GM18870 (cell line): Measurements from ENCODE around the gene PTTG1IP2.
"Not testable (repeated sequence)": the region's sequence is repeated elsewhere in the genome, so short reads cannot be mapped to it uniquely, and the experiment has no call there.

ENCODE experiments used
- ATAC-seq: cut with Tn5 transposase; IDR thresholded peaks from one replicate; pipeline ENCODE4 v1.9.1; 2021; ENCODE audit warnings: moderate library complexity; ENCODE audit not compliant: unreplicated experiment

Gene PTTG1IP2

DNA sequence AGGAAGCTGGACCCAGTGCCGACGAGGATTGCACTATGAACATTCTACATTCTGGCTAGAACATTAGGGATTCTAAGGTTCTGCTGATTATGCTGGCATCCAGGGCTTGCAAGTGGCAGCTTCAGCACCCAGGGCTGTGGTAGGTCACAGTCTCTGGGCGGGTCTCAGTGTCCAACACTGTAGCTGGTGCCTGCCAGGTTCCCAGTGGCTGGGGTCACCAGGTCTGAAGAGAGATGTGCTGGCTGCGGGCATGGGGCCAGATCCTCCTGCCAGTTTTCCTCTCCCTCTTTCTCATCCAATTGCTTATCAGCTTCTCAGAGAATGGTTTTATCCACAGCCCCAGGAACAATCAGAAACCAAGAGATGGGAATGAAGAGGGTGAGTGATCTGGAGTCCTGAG is at the start of gene PTTG1IP2:
Gene PTTG1IP2 (plus strand): TSS at position 86 of the 400 bp plus-strand sequence. CDS start 148 bp downstream, at position 234.
- no peak for ATAC-seq

DNA sequence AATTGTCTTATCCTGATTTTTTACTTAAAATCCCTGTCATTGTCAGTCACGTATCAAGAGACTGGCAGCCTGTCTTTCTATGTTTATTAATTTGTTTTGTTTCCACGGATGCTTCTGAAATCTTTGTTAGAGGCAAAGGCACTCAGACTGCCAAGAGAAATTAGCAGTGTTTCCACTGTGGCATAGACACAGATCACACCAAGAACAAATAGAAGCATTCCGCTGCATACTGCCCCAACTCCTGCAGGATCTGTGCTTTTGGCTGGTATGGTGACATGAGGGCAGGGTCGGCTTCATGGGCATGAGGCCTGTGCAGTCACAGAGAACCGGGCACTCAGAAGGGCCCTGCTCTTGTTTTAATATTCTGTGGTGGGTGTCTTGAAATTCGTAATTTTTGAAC is 47.8 kb upstream of the PTTG1IP2 start:
- ATAC-seq, result no peak

DNA sequence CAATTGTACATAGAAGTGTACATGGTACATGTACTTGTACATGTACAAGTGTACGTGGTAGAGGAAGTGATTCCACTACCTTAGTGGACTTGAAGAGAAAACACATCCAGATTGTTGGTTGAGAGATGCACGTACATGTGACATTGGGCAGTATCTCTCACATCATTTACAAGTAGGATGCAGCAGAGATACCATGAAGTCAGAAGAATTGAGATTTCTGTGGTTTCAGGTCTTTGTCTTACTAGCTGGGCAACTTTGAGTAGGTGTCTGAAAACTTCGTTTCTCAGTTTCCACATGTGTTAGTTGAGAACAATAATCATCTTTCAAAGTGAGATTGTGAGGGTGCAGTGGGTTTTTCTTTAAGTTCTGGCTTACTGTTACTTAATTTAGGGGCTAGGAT is 44.7 kb upstream of the PTTG1IP2 start:
- ATAC-seq, result peak; percentile 96

DNA sequence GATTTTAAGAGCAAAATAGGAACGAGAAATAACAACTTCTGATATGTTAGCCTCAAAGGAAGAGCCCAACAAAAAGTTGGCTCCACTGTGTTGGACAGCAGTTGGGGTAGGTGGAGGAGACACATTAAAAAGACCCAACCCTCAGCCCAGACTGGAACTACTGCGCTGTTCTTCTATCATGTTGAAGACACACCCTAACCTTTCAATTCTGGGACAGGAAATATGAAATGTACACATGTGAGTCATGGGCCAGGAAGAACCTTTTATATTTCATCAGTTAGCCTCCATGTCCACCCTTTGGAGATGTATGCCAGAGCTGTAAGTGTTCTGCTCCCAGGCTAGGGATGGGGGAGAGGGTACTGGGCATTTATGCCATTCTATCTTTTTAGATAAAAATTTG is 44.1 kb upstream of the PTTG1IP2 start:
- no peak for ATAC-seq

DNA sequence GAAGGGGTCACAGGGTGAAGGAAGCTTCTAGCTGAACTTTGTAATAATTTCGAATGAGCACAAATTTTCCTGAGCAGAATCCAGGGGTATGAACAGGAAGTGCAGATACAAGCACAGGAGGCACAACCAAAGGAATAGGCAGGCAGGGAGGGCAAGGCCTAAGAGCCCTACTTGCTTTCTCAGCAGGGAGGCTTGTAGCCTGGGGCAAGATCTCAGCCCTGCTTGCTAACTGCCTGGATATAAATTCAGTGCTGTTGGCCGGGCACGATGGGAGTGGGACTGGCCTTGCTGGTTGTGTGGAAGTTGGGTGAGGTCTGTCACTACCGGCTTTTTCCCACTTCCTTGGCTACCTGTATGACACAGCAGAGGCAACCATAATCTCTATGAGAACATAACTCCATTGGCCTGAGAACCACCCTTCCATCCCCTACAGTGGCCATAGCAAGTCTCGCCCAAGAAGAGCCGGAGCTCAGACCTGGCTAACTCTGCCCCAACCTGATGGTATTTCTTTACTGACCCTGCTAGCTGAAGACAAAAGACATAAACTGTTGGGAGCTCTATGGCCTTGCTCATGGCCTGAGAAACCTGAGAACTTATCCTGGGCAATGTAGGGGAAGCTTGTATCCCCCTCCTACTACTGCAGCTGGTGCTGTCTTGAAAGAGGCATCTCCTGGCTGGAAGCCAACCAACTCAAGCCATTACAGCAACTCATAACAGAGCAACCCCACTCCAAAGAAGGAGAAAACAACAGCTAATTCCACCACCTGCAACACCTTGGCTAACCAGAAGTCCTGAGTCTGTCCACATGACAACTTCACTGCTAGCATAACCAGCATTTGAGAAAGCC is 38.6 kb upstream of the PTTG1IP2 start:
- no peak for ATAC-seq

DNA sequence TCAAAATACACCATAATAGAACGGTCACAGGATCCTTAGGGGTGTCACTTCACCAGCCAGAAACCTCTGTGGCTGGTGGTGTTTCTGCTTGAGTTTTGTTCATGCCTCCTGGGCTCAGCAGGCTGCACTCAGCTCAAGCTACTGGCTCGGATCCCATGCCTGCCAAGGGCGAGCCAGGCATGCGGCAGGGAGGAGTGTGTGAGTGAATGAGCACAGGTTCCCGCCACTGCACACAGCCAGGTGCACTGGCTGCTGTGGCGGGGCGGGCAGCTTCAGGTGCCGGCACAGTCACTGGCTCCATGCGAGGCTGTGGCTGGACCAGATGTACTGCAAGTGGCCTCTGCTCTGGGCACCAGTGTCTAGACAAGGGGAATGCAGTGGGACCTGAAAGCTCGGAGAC is 36.7 kb upstream of the PTTG1IP2 start:
- no peak for ATAC-seq

DNA sequence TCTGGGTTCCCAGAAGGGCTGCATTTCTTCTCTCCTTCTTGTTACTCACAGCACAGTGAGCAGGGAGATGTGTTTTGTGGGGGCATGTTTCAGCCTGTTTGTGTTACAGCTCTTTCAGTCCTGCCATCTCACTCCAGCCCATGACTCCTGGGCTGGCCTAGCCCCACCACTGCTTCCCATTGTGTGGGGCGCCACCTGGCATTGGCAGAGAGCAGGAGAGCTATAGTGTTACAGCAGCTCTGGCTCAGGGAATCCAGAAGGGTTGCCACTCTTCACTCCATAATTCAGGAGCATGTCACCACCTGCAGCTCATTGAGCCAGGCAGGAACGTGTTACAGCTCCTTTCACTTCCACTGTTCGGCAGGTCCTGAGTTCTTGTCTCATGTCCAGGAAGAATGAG is 36.2 kb upstream of the PTTG1IP2 start:
- no peak for ATAC-seq

DNA sequence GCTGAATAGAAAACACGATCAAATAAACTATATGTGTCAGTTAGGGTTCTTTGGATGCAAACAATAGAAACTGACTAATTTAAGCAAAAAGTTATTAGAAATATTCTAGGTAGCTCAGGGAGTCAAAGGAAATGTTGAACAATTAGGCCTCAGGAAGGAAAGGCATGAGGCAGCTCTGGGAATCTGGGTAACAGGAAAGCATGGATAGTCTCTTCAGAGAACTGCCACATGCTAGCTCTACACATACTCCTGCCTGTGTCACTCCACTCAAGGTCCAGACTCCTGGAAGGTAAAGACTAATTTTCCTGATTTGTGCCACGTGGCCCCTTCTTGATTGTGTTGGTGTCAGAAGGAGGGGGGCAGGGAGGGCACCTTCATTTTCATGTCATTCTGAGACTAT is 23.8 kb upstream of the PTTG1IP2 start:
- ATAC-seq, result no peak

DNA sequence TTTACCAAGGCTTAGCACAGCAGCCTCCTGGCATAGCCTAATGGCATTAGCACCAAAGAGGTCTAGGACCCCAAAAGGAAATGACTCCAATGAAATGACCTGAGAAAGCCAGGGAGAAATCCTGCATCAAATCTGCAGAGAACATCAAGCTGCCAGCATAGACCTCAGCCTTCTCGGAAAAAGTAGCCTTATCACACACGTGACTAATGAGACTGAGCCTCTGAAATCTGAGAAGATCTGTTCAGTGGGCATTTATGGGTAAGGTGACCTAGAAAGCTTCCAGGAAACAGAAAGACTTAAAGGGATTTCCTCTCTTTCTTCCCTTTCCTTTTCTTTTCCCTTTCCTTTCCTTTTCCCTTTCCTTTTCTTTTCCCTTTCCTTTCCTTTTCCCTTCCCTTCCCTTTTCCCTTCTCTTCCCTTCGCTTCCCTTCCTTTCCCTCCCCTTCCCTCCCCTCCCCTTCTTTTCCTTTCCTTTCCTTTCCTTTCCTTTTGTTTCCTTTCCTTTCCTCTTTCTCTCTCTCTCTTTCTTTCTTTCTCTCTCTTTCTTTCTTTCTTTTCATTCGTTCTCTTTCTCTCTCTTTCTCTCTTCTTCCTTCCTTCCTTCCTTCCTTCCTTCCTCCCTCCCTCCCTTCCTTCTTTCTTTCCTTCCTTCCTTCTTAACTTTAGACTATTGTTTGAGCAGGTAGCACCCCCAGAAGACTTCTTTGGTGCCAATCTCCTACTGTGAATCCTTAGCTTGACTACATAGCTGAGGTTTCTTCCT is 23.1 kb upstream of the PTTG1IP2 start:
- ATAC-seq, result no peak

DNA sequence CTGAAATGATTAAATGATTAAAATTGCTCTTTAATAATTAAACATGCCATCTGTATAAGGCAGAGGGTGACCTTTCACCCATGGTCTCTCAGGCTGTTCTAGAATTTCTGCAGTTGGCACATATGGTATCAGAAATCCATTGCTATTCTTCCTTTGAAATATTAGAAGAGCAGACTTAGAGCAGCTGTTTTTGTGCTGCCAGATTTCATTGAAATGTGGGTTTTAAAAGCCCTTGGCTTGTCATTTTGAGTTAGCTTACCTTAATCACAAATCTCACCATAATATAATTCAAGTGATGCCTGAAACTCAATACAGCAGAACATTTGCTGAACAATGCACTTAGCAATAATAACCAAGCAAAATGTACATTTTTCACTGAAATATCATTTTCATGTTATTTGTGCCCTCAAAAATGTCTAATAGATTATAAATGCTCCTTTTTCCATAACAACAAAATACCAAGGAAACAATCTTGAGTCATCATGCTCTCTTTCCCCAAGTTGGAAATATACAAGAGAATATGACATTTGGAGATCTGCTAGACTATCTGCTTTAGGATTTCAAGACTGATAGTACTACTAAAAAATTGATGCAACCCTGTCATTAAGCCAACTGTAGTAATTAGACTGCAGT is 16.1 kb upstream of the PTTG1IP2 start:
- no peak for ATAC-seq

DNA sequence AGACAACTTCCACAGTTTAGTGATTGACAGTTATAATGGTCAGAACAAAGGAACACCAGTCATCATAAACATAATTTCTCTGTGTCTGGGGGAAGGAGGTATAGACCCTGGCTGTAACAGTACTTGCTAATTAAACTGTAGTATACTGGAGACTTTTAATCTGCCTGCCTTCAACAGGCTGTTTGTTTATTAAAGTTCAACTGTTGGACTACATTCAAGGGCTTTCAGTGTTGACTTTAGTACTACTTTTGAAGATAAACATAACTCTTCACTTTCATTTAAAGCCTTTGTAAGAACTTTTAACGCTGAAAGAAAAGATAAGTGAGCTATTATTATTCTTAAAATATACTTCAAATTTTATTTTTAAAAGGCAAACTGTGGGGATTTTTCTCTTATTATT is 15.5 kb upstream of the PTTG1IP2 start:
- no peak for ATAC-seq

DNA sequence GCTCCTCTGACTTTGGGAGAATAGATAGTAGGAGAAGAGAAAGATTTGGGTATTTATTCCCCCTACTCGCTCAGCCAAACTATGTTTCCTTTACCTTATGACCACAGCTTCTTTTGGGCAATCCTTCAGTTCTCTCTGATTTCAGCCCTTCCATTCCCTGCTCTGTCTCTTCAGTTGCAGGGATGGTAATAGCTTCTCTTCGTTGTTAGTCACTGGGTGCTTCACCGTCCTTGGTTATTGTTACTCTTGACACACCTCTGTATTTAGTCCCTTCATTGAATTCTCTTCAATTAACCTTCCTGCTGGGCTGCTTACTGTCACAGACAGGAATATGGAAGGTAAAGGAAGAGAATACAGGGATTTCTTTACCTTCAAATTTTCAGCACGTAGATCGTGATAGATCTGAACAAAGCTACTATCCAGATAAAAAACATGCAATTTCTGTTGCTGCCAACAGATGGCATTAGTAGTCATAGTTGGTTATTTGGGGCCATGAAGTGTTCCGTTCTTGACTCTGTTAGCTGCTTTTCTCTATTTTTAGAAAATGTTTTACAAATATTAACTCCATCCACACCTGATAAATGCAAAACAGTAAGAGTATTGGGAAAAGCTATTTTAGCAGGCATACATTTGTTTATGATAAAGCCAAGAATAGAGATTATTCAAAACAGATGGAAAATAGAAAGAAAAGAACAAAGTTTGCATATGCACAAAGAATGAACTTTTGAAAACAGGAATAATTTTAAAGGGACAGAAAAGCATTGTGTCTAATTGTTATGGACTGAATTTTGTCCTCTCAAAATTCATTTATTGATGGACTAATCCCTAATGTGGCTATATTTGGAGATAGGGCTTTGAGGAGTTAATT is 14.0 kb upstream of the PTTG1IP2 start:
- peak; percentile 90 for ATAC-seq

DNA sequence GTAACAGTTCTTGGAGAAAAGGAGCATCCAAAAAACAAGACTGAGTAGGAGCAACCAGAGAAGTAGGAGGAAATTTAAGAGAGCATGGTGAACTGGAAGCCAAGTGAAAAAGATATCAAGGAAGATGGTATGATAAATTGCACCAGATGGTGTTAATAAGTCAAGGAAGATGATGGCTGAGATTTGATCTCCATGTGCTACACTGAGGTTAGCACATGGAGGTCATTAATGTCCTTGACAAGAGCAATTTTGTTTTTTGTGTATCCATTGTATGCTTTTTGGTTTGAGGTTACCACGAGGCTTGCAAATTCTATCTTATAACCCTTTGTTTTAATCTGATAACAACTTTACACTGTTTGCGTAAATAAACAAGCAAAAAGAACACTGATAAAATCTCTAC is 11.3 kb upstream of the PTTG1IP2 start:
- ATAC-seq, result no peak

DNA sequence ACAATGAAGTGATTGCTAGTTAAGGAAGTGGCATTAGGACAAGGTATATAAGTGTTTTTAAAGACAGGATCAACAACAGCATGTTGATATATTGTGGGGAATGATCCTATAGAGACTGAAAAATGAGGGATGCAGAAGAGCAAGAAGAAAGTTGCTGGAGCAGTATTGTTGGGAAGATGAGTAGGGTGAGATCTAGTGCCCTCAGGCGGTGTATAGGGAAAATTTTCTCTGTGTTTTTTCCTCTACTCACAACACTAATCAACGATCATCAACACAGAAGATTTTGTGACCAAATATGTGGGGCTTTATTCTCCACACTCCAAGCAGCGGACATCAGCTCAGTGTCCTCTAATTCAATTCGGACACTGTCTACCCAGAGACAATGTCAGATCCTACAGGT is 9.6 kb upstream of the PTTG1IP2 start:
- no peak for ATAC-seq

DNA sequence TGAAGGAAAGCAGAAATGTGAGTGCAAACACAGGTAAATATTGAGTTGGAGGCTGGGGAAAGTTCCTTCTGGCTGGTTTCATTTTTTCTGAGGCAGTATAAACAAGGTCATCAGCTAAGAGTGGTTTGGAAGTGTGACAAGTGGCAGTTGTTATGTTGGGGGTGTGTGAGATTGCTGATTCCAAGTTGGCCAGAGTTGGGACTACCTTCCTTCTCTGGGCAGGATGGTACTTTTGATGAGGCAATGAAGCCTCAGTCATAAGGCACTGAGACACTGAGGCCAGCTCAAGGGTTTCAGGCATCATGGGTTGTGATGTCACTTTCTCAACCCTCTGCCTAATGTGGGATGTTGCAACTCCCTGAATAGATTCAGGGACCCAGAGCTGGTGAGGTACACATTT is 8.2 kb upstream of the PTTG1IP2 start:
- no peak for ATAC-seq

DNA sequence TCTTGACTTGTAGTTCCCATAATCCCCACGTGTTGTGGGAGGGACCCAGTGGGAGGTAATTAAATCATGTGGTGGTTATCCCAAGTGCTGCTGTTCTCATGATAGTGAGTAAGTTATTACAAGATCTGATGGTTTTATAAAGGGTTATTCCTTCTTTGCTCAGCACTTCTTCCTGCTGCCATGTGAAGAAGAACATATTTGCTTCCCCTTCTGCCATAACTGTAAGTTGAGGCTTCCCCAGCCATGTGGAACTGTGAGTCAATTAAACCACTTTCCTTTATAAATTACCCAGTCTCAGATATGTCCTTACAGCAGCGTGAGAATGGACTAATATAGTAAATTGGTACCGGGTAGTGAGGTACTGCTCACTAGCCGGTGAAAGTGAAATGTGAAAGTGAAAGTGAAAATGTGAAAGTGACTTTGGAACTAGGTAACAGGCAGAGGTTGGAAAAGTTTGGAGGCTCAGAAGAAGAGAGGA is 6.2 kb upstream of the PTTG1IP2 start:
- not testable (repeated sequence) for ATAC-seq

DNA sequence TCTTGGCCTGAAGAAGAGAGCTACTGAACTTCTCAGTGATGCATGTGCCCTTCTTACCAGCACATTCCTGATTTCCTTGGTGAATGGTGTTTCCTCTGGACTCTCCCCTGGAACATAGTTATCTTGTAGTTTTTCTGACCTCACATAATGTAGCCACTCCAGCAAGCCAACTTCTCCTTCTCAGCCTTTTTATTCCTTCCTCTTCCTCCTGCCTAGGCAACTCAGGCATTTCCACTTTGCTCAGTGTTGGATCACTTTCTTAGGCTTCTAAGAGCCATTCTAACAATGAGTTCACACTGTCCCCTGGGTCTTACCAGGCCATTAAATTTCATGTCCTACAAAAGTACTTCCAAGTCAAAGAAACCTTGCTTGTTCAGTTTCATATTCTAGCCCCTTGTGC is 3.6 kb upstream of the PTTG1IP2 start:
- ATAC-seq, result no peak

DNA sequence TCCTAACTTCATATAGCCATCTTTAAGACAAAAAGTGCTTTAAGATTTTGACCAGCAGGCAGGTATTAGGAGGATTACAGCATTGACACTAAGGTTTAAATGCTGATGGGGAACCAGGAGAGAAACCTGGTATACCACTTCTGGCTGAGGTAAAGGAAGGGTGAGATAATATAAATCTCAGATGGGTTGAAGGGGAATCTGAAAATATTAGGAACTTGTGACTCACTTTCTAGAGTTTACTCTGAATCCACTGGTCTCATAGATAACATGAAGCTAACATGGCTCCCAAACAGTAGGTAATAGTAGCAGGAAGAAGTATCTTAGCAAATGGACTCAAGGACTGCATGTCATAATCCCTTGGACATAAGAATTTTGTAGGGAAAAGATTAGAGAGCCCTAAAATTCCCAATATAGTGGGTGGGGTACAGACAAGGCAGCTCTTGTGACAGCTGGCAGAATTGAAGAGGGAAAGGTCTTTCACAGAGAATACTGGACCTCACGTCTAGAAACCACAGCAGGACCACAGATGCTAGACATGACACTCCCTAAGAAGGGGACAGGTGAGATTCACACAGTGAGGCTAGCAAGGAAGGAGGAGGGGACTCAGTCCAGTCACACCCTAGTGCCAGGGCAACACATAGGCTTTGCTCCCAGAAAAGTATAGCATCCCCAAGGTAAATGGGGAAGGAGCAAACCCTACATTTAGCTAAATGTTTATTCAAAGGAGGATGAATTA is 3.5 kb downstream of the PTTG1IP2 start:
- no peak for ATAC-seq

DNA sequence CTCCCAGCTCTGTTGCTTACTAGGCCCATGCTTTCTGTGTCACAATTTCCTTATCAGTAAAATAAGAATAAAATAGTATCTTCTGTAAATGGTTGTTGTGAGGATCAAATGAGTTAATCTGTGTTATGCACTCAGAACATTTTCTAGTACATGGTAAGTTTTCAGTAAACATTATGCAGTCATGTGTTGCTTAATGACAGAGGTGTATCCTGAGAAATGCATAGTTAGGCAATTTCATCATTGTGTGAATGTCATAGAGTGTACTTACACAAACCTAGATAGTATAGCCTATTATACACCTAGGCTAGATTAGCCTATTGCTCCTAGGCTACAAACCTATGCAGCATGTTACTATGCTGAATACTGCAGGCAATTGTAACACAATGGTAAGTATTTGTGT is 4.4 kb downstream of the PTTG1IP2 start:
- no peak for ATAC-seq
